ENCODE results near the gene CFAP97D2. TPM values are rescaled to one million over a fixed set of nuclear protein-coding genes. Genes with fewer than 3 reads are reported as not detected.

Gene CFAP97D2
- polyA plus RNA-seq, 3 donors = 0.21 TPM; not detected in 2

- no peaks in the 10 kb centered on the region for H4K20me1 ChIP-seq (ENCODE audit: insufficient read depth, low read length)
- no peak overlapping the region for H3K27ac ChIP-seq (ENCODE audit: low read depth in 1 of 2, low read length in 2 of 2)
- no peaks in the 10 kb centered on the region for H3K4me1 ChIP-seq (ENCODE audit: control insufficient read depth in 1 of 2, insufficient read depth in 2 of 2, low read length in 2 of 2)
- Mint-ChIP-seq H3K36me3 (no peaks in the 10 kb centered on the region), H3K4me1 (peaks cover 8% of the 10 kb centered on the region), H3K4me3 (no peak overlapping the region), H3K9me3 (peaks cover 14 to 25% (median 20%) of the 10 kb centered on the region in 7 donors), H3K27ac (peak overlapping the region in 2 of 7 donors; percentile 2 to 38), H3K27me3 (ENCODE audit: low read depth in 3 of 3) (peaks cover 3 to 15% (median 7%) of the 10 kb centered on the region in 3 donors)
- no peak for DNase-seq
- H3K9ac ChIP-seq (ENCODE audit: insufficient read depth, low read length, poor library complexity, severe bottlenecking) = no peak overlapping the region
- TF ChIP-seq CTCF (IDR thresholded peaks at IDR 0.05) = no peak
- peaks cover 23 to 25% of the 10 kb centered on the region in 2 donors for H3K9me3 ChIP-seq (replicated peaks in 1 of 2; ENCODE audit: control insufficient read depth in 1 of 2, insufficient read depth in 1 of 2, low read length in 2 of 2)
- intact Hi-C loops (cut with micrococcal nuclease) = no loop called here
- H3K27me3 ChIP-seq (ENCODE audit: control insufficient read depth in 2 of 2, insufficient read depth in 2 of 2, low read length in 2 of 2) = peaks cover 0 to 3% of the 10 kb centered on the region in 2 donors
- no peak overlapping the region for H3K4me2 ChIP-seq (replicated peaks; ENCODE audit: extremely low read depth, low read length, poor library complexity, severe bottlenecking)
- no peaks in the 10 kb centered on the region for H3K36me3 ChIP-seq (replicated peaks in 1 of 2; ENCODE audit: control insufficient read depth in 1 of 2, insufficient read depth in 2 of 2, low read length in 2 of 2)
- H2AFZ ChIP-seq (ENCODE audit: insufficient read depth, low read depth, low read length, poor library complexity, severe bottlenecking) = no peak overlapping the region
- no peak overlapping the region for H3K4me3 ChIP-seq (replicated peaks in 1 of 3; ENCODE audit: low read depth in 2 of 3, low read length in 3 of 3)
- no peaks in the 10 kb centered on the region for H3K79me2 ChIP-seq (ENCODE audit: insufficient read depth, low read length)
- WGBS (ENCODE audit: insufficient coverage) = 79% methylated on average over 8 of the region's 12 CpGs
Observed at GRCh38 chr13:114177245-114178010, 1.6 kb upstream of the CFAP97D2 start.

GRCh38 chr13:114185182-114185971 is 6.3 kb downstream of the CFAP97D2 start:
- intact Hi-C loops (cut with micrococcal nuclease) = no loop called here
- no peaks in the 10 kb centered on the region for H3K27me3 ChIP-seq (ENCODE audit: control insufficient read depth in 2 of 2, insufficient read depth in 2 of 2, low read length in 2 of 2)
- Mint-ChIP-seq H3K27ac (no peak overlapping the region), H3K27me3 (ENCODE audit: low read depth in 3 of 3) (peaks cover 2 to 6% (median 3%) of the 10 kb centered on the region in 3 donors), H3K4me1 (peaks cover 5% of the 10 kb centered on the region), H3K36me3 (peaks cover 0 to 2% of the 10 kb centered on the region in 2 donors), H3K4me3 (no peak overlapping the region), H3K9me3 (peaks cover 22 to 35% (median 26%) of the 10 kb centered on the region in 7 donors)
- H3K79me2 ChIP-seq (ENCODE audit: insufficient read depth, low read length) = no peaks in the 10 kb centered on the region
- no peak overlapping the region for H3K9ac ChIP-seq (ENCODE audit: insufficient read depth, low read length, poor library complexity, severe bottlenecking)
- H3K36me3 ChIP-seq (replicated peaks in 1 of 2; ENCODE audit: control insufficient read depth in 1 of 2, insufficient read depth in 2 of 2, low read length in 2 of 2) = no peaks in the 10 kb centered on the region
- no peak overlapping the region for H2AFZ ChIP-seq (ENCODE audit: insufficient read depth, low read depth, low read length, poor library complexity, severe bottlenecking)
- TF ChIP-seq CTCF (IDR thresholded peaks at IDR 0.05) = no peak
- H3K4me1 ChIP-seq (ENCODE audit: control insufficient read depth in 1 of 2, insufficient read depth in 2 of 2, low read length in 2 of 2) = no peaks in the 10 kb centered on the region
- no peak overlapping the region for H3K27ac ChIP-seq (ENCODE audit: low read depth in 1 of 2, low read length in 2 of 2)
- H3K4me2 ChIP-seq (replicated peaks; ENCODE audit: extremely low read depth, low read length, poor library complexity, severe bottlenecking) = no peak overlapping the region
- WGBS (ENCODE audit: insufficient coverage) = 98% methylated on average over 14 of the region's 15 CpGs
- no peaks in the 10 kb centered on the region for H4K20me1 ChIP-seq (ENCODE audit: insufficient read depth, low read length)
- DNase-seq = no peak
- H3K9me3 ChIP-seq (replicated peaks in 1 of 2; ENCODE audit: control insufficient read depth in 1 of 2, insufficient read depth in 1 of 2, low read length in 2 of 2) = peaks cover 21 to 22% of the 10 kb centered on the region in 2 donors
- no peak overlapping the region for H3K4me3 ChIP-seq (replicated peaks in 1 of 3; ENCODE audit: low read depth in 2 of 3, low read length in 3 of 3)

Data from CD14-positive monocyte (primary cell).